Measurements from ENCODE around the gene DLX2. TPM values are rescaled to one million over a fixed set of nuclear protein-coding genes. Genes with fewer than 3 reads are reported as not detected.
"Not testable (repeated sequence)": the region's sequence is repeated elsewhere in the genome, so short reads cannot be mapped to it uniquely, and the experiment has no call there.

The DLX2 gene
- total RNA-seq, 4 donors from 2014 or later = not detected

GRCh38 chr2:172128484-172128883 lies 25.8 kb upstream of the DLX2 start:
- intact Hi-C loops (cut with DNase I; ENCODE audit: low total_unique reads) = no loop called here
- TF ChIP-seq CTCF (IDR thresholded peaks at IDR 0.05) (no peak), POLR2A (IDR thresholded peaks at IDR 0.05) (no peak)
- Histone ChIP-seq H3K36me3 (no peaks in the 10 kb centered on the region), H3K27me3 (no peaks in the 10 kb centered on the region), H3K4me3 (no peak overlapping the region), H3K4me1 (no peaks in the 10 kb centered on the region), H3K9me3 (no peaks in the 10 kb centered on the region), H3K27ac (no peak overlapping the region)
- DNase-seq = no peak

- no peak for DNase-seq
- H3K27ac ChIP-seq = no peak overlapping the region
- intact Hi-C loops (cut with DNase I; ENCODE audit: low total_unique reads) = no loop called here
- H3K36me3 ChIP-seq = no peaks in the 10 kb centered on the region
- TF ChIP-seq POLR2A (IDR thresholded peaks at IDR 0.05) (no peak), CTCF (IDR thresholded peaks at IDR 0.05) (no peak)
- H3K4me3 ChIP-seq = no peak overlapping the region
- no peaks in the 10 kb centered on the region for H3K4me1 ChIP-seq
- H3K9me3 ChIP-seq = no peaks in the 10 kb centered on the region
- H3K27me3 ChIP-seq = no peaks in the 10 kb centered on the region
These were observed 17.4 kb upstream of the DLX2 start for GRCh38 chr2:172120118-172120517.

GRCh38 chr2:172119089-172119488 lies 16.4 kb upstream of the DLX2 start:
- H3K9me3 ChIP-seq = no peaks in the 10 kb centered on the region
- H3K4me3 ChIP-seq = no peak overlapping the region
- no peaks in the 10 kb centered on the region for H3K27me3 ChIP-seq
- H3K27ac ChIP-seq = no peak overlapping the region
- no peak for DNase-seq
- no peaks in the 10 kb centered on the region for H3K4me1 ChIP-seq
- intact Hi-C loops (cut with DNase I; ENCODE audit: low total_unique reads) = no loop called here
- TF ChIP-seq POLR2A (IDR thresholded peaks at IDR 0.05) (no peak), CTCF (IDR thresholded peaks at IDR 0.05) (no peak)
- no peaks in the 10 kb centered on the region for H3K36me3 ChIP-seq

GRCh38 chr2:172116107-172116506 lies 13.4 kb upstream of the DLX2 start:
- intact Hi-C loops (cut with DNase I; ENCODE audit: low total_unique reads) = no loop called here
- H3K4me3 ChIP-seq = no peak overlapping the region

GRCh38 chr2:172114579-172114978 lies 11.9 kb upstream of the DLX2 start:
- no peak for DNase-seq
- Histone ChIP-seq H3K4me1 (no peaks in the 10 kb centered on the region), H3K27me3 (no peaks in the 10 kb centered on the region), H3K36me3 (no peaks in the 10 kb centered on the region), H3K9me3 (no peaks in the 10 kb centered on the region), H3K4me3 (no peak overlapping the region), H3K27ac (no peak overlapping the region)
- no peak for TF ChIP-seq POLR2A (IDR thresholded peaks at IDR 0.05)
- TF ChIP-seq CTCF (IDR thresholded peaks at IDR 0.05) = no peak
- intact Hi-C loops (cut with DNase I; ENCODE audit: low total_unique reads) = no loop called here

More at GRCh38 chr2:172116107-172116506, 13.4 kb upstream of the DLX2 start:
- Histone ChIP-seq H3K36me3 (no peaks in the 10 kb centered on the region), H3K4me1 (no peaks in the 10 kb centered on the region), H3K27ac (no peak overlapping the region), H3K27me3 (no peaks in the 10 kb centered on the region), H3K9me3 (no peaks in the 10 kb centered on the region)
- DNase-seq = no peak
- TF ChIP-seq CTCF (IDR thresholded peaks at IDR 0.05) (no peak), POLR2A (IDR thresholded peaks at IDR 0.05) (no peak)

GRCh38 chr2:172114176-172114575 lies 11.5 kb upstream of the DLX2 start:
- H3K27me3 ChIP-seq; H3K4me1 ChIP-seq; H3K27ac ChIP-seq; H3K36me3 ChIP-seq; DNase-seq; intact Hi-C loops (cut with DNase I; ENCODE audit: low total_unique reads); H3K9me3 ChIP-seq; H3K4me3 ChIP-seq: not testable (repeated sequence)
